Upper lobe of left lung (tissue), 6 donors: ENCODE measurements around the gene CACNA1H. TPM values are rescaled to one million over a fixed set of nuclear protein-coding genes. Genes with fewer than 3 reads are reported as not detected.

ENCODE experiments used
- ATAC-seq, 2 donors: fragments of 200-7000 bp; cut with Tn5 transposase; one replicate each; pipeline ENCODE4 v1.9.1; 2022; ENCODE audit warnings: mild to moderate bottlenecking in 2 of 2, moderate library complexity in 2 of 2; ENCODE audit not compliant: low FRiP score in 2 of 2
- DNase-seq, 2 donors: peaks; one replicate each; pipeline ENCODE4 v3.0.0-alpha.2; 2019 to 2020
- H3K27ac ChIP-seq, 4 donors: fragments of 200-600 bp; sonication (generic); one replicate each; pipeline ENCODE4 v1.5.1; 2016 to 2019
- H3K27me3 ChIP-seq, 4 donors: fragments of 200-600 bp; sonication (generic); one replicate each; pipeline ENCODE4 v1.5.1; 2017 to 2019
- H3K36me3 ChIP-seq, 4 donors: fragments of 200-600 bp; sonication (generic); one replicate each; pipeline ENCODE4 v1.5.1; 2016 to 2019
- H3K4me1 ChIP-seq, 4 donors: fragments of 200-600 bp; sonication (generic); one replicate each; pipeline ENCODE4 v1.5.1; 2018 to 2019
- H3K4me3 ChIP-seq, 4 donors: fragments of 200-600 bp; sonication (generic); one replicate each; pipeline ENCODE4 v1.5.1; 2017 to 2019; ENCODE audit warnings: mild to moderate bottlenecking in 2 of 4, moderate library complexity in 1 of 4
- H3K9me3 ChIP-seq, 4 donors: fragments of 200-600 bp; sonication (generic); one replicate each; pipeline ENCODE4 v1.5.1; 2018 to 2019
- CTCF ChIP-seq, 6 experiments: fragments of 450-650 bp in 4 of 6; fragments of 200-600 bp in 2 of 6; sonication (generic) in 2 of 6; IDR thresholded peaks; one replicate each; pipeline ENCODE4 v1.5.1; 2016 to 2019; ENCODE audit warnings: antibody characterized with exemption in 6 of 6
- EP300 ChIP-seq, 4 donors: sonication (generic); formaldehyde crosslinking; IDR thresholded peaks; one replicate each; pipeline ENCODE4 v1.5.1; 2017; ENCODE audit warnings: antibody characterized with exemption in 4 of 4, control low read depth in 2 of 4
- POLR2A ChIP-seq, 4 donors: fragments of 450-650 bp; IDR thresholded peaks; one replicate each; pipeline ENCODE4 v1.5.1; 2016 to 2017; ENCODE audit warnings: antibody characterized with exemption in 4 of 4, mild to moderate bottlenecking in 2 of 4
- POLR2AphosphoS5 ChIP-seq, 2 donors: sonication (generic); formaldehyde crosslinking; IDR thresholded peaks; one replicate each; pipeline ENCODE4 v1.5.1; 2017; ENCODE audit warnings: antibody characterized with exemption in 2 of 2
- WGBS, 2 donors: methylation state at CpG; one replicate each; pipeline ENCODE4 v1.1.5; 2017 to 2018; 5-methylcytosine and 5-hydroxymethylcytosine counted together
- total RNA-seq, 6 donors: library from RNA; depleted of rRNA in 4 of 6; stranded (reverse); fragments of >200 nt in 4 of 6; gene quantifications; one replicate each; pipeline versions ENCODE4 v1.1.0 to v1.2.1, GENCODE V29; 2016 to 2021
- donor health status: DM: no; HTN: no; CAD: no; lungs with moderate emphysema.
- donor health status: DM: no; HTN: yes; CAD: no; lungs with severe emphysema.

CACNA1H gene
- total RNA-seq, 6 donors from 2014 or later: 6.4 to 46.1 (median 9.3) TPM

GRCh38 chr16:1193825-1194581 lies 41.1 kb downstream of the CACNA1H start:
- ATAC-seq (no peak), DNase-seq (no peak)
- Histone ChIP-seq H3K27ac (no peak overlapping the region), H3K4me3 (no peak overlapping the region), H3K4me1 (peaks cover 0 to 15% (median 3%) of the 10 kb centered on the region in 4 donors), H3K27me3 (no peaks in the 10 kb centered on the region), H3K9me3 (no peaks in the 10 kb centered on the region), H3K36me3 (no peaks in the 10 kb centered on the region)
- no peak for TF ChIP-seq POLR2AphosphoS5 (IDR thresholded peaks at IDR 0.05)
- no peak for TF ChIP-seq POLR2A (IDR thresholded peaks at IDR 0.05)
- no peak for TF ChIP-seq EP300 (IDR thresholded peaks at IDR 0.05)
- no peak for TF ChIP-seq CTCF (IDR thresholded peaks at IDR 0.05)
- WGBS, 2 donors: 61 to 65% methylated on average over 8 to 17 of the region's 29 CpGs

DNA sequence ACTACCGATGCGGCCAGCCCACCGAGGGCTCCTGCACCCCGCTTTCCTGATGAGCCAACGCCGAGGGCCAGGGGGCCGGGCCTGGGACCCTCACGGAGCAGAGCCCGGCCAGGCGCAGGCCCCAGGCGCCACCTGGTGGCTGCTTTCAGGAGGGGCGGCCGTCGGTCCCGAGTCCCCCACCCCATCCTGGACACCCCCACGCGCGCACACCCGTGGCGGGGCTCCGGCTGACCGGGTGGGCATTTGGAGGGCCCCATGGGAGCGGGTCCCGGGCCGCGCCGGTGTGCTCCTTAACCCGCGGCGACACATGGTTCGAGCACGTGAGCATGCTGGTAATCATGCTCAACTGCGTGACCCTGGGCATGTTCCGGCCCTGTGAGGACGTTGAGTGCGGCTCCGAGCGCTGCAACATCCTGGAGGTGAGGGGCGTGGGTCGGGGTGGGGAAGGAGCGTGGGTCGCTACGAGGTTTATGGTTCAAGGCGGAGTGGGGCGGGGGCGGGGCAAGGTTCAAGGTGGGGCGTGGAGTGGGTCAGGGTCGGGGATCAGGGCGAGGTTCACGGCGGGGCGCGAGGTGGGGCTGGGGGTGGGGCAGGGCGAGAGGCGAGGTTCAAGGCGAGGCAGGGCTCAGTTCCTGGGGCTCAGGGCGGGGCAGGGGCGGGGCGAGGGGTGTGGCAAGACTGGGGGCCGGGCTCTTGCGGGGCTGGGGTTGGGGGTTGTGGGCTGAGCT lies 41.9 kb downstream of the CACNA1H start:
- no peaks in the 10 kb centered on the region for H3K9me3 ChIP-seq
- TF ChIP-seq POLR2A (IDR thresholded peaks at IDR 0.05): no peak
- peak; percentile 41 to 80 (median 72) for TF ChIP-seq CTCF (IDR thresholded peaks at IDR 0.05)
- no peak for TF ChIP-seq POLR2AphosphoS5 (IDR thresholded peaks at IDR 0.05)
- TF ChIP-seq EP300 (IDR thresholded peaks at IDR 0.05): no peak
- peak in 1 of 2 donors; percentile 10 for ATAC-seq
- no peaks in the 10 kb centered on the region for H3K36me3 ChIP-seq
- H3K27ac ChIP-seq: no peak overlapping the region
- no peaks in the 10 kb centered on the region for H3K27me3 ChIP-seq
- peaks cover 0 to 15% (median 3%) of the 10 kb centered on the region in 4 donors for H3K4me1 ChIP-seq
- DNase-seq: no peak
- no peak overlapping the region for H3K4me3 ChIP-seq
- 29 to 63% methylated on average over 6 to 27 of the region's 61 CpGs for WGBS, 2 donors

- no peak for DNase-seq
- TF ChIP-seq POLR2A (IDR thresholded peaks at IDR 0.05) (no peak), POLR2AphosphoS5 (IDR thresholded peaks at IDR 0.05) (no peak), EP300 (IDR thresholded peaks at IDR 0.05) (no peak), CTCF (IDR thresholded peaks at IDR 0.05) (no peak)
- 64 to 75% methylated on average over 13 to 14 of the region's 14 CpGs for WGBS, 2 donors
- H3K27me3 ChIP-seq: no peaks in the 10 kb centered on the region
- H3K36me3 ChIP-seq: no peaks in the 10 kb centered on the region
- no peaks in the 10 kb centered on the region for H3K9me3 ChIP-seq
- no peak overlapping the region for H3K27ac ChIP-seq
- ATAC-seq: no peak
- no peak overlapping the region for H3K4me3 ChIP-seq
- peaks cover 0 to 15% (median 3%) of the 10 kb centered on the region in 4 donors for H3K4me1 ChIP-seq
These were observed 42.4 kb downstream of the CACNA1H start for GRCh38 chr16:1195393-1195666.

DNA sequence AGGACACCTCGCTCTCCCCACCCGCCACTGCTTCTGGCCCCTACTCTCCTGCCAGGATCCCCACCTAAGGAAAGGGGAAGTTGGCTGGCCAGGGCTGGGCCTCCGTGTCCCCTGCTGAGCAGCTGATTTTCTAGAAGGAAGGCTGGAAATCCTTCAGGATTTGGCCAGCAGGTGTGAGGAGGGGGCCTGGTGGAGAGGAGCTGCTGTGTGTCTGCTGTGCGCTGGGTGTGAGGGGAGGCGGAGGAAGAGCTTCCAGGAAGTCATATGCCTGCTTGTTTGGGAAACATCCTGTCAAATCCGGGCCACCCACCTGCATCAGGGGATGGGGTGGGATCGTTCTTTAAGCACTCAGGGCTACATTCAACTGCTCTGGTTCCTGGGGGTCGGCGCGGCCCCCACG lies 43.6 kb downstream of the CACNA1H start:
- no peak overlapping the region for H3K27ac ChIP-seq
- no peak overlapping the region for H3K4me3 ChIP-seq
- no peaks in the 10 kb centered on the region for H3K36me3 ChIP-seq
- DNase-seq (no peak), ATAC-seq (no peak)
- no peaks in the 10 kb centered on the region for H3K27me3 ChIP-seq
- peaks cover 0 to 15% (median 3%) of the 10 kb centered on the region in 4 donors for H3K4me1 ChIP-seq
- no peak for TF ChIP-seq POLR2AphosphoS5 (IDR thresholded peaks at IDR 0.05)
- TF ChIP-seq CTCF (IDR thresholded peaks at IDR 0.05): no peak
- no peak for TF ChIP-seq POLR2A (IDR thresholded peaks at IDR 0.05)
- no peaks in the 10 kb centered on the region for H3K9me3 ChIP-seq
- WGBS, 2 donors: 40 to 58% methylated on average over 5 to 11 of the region's 11 CpGs
